Fibroblast of lung (primary cell): ENCODE results near the gene B3GAT3. TPM values are rescaled to one million over a fixed set of nuclear protein-coding genes. Genes with fewer than 3 reads are reported as not detected.

Experiments used
- DNase-seq, 2 donors: peaks; one replicate each; pipeline versions ENCODE4 v3.0.0 to v3.0.0-alpha.2; 2010; ENCODE audit warnings: low read depth in 2 of 2
- H2AFZ ChIP-seq: 2 replicates; pipeline ENCODE4 v1.5.1; 2012; ENCODE audit warnings: low read length, control low read depth, inconsistent platforms
- H3K27ac ChIP-seq: 2 replicates; pipeline ENCODE4 v1.5.1; 2011; ENCODE audit warnings: low read length, control low read depth; ENCODE audit not compliant: insufficient read depth
- H3K27me3 ChIP-seq: 2 replicates; pipeline ENCODE4 v1.5.1; 2011; ENCODE audit warnings: mild to moderate bottlenecking, low read length; ENCODE audit not compliant: control insufficient read depth, insufficient read depth
- H3K36me3 ChIP-seq: 2 replicates; pipeline ENCODE4 v1.5.1; 2011; ENCODE audit warnings: low read length; ENCODE audit not compliant: control insufficient read depth, insufficient read depth
- H3K4me1 ChIP-seq: 2 replicates; pipeline ENCODE4 v1.5.1; 2011; ENCODE audit warnings: low read length; ENCODE audit not compliant: control insufficient read depth, insufficient read depth; ENCODE audit errors: extremely low read depth
- H3K4me2 ChIP-seq: 2 replicates; pipeline ENCODE4 v1.5.1; 2011; ENCODE audit warnings: low read length, control low read depth; ENCODE audit not compliant: insufficient read depth; ENCODE audit errors: extremely low read depth
- H3K4me3 ChIP-seq, 4 experiments: fragments of 200-600 bp in 1 of 4; sonication (generic) in 1 of 4; replicated peaks in 1 of 4; 2 replicates each; pipeline ENCODE4 v1.5.1; 2011 to 2016; ENCODE audit warnings: low read length in 4 of 4, low read depth in 3 of 4, mild to moderate bottlenecking in 3 of 4, control low read depth in 2 of 4, inconsistent platforms in 1 of 4, mixed read lengths in 1 of 4; ENCODE audit not compliant: insufficient read depth in 1 of 4; ENCODE audit errors: control extremely low read depth in 1 of 4
- H3K79me2 ChIP-seq: 2 replicates; pipeline ENCODE4 v1.5.1; 2012; ENCODE audit warnings: mild to moderate bottlenecking, low read length, inconsistent platforms; ENCODE audit not compliant: control insufficient read depth, insufficient read depth
- H3K9ac ChIP-seq: 2 replicates; pipeline ENCODE4 v1.5.1; 2011; ENCODE audit warnings: mild to moderate bottlenecking, low read length, control low read depth; ENCODE audit not compliant: insufficient read depth
- H3K9me3 ChIP-seq: 2 replicates; pipeline ENCODE4 v1.5.1; 2012; ENCODE audit warnings: low read depth, low read length; ENCODE audit not compliant: control insufficient read depth, insufficient read depth
- H4K20me1 ChIP-seq: 2 replicates; pipeline ENCODE4 v1.5.1; 2011; ENCODE audit warnings: low read length; ENCODE audit not compliant: control insufficient read depth, insufficient read depth; ENCODE audit errors: extremely low read depth
- CTCF ChIP-seq, 2 donors: IDR thresholded peaks in 1 of 2; conservative IDR thresholded peaks in 1 of 2; 1 replicate in 1 of 2; 2 replicates in 1 of 2; pipeline ENCODE4 v1.5.1; 2011 to 2012; ENCODE audit warnings: low read length in 2 of 2, control low read depth in 1 of 2, inconsistent platforms in 1 of 2, low read depth in 1 of 2, mild to moderate bottlenecking in 1 of 2
- EZH2 ChIP-seq: IDR thresholded peaks from 2 replicates; pipeline ENCODE4 v1.5.1; 2012; ENCODE audit warnings: low read length, control low read depth, mild to moderate bottlenecking; ENCODE audit errors: missing control alignments
- polyA plus RNA-seq, 2 donors: library from polyadenylated mRNA; depleted of rRNA in 1 of 2; stranded (reverse) in 1 of 2; unstranded in 1 of 2; fragments of >200 nt; gene quantifications; 2 replicates each; pipeline ENCODE4 v1.2.1, GENCODE V29; 2011 to 2012; ENCODE audit warnings: missing spikeins in 1 of 2
- total RNA-seq: library from RNA; depleted of rRNA; stranded (reverse); fragments of >200 nt; gene quantifications from 2 replicates; pipeline ENCODE4 v1.2.1, GENCODE V29; 2014

The B3GAT3 gene
- total and polyA plus RNA-seq, 2 donors (not counting 1 experiment from before 2014, with no cell fraction given) = 17.6 to 29.1 TPM

GRCh38 chr11:62610814-62611704 lies 10.7 kb downstream of the B3GAT3 start:
- Histone ChIP-seq H4K20me1 (no peaks in the 10 kb centered on the region), H3K9ac (peak overlapping the region; percentile 61), H3K27me3 (no peaks in the 10 kb centered on the region), H3K27ac (peak overlapping the region; percentile 83), H2AFZ (peak overlapping the region; percentile 79), H3K9me3 (no peaks in the 10 kb centered on the region), H3K36me3 (peaks cover 4% of the 10 kb centered on the region), H3K4me1 (peaks cover 12% of the 10 kb centered on the region), H3K4me2 (peak overlapping the region; percentile 93), H3K4me3 (peak overlapping the region; percentile 69 to 87 (median 79)), H3K79me2 (no peaks in the 10 kb centered on the region)
- TF ChIP-seq EZH2 (no peak), CTCF (conservative IDR thresholded peaks at IDR 0.05 in 1 of 2, IDR thresholded peaks at IDR 0.05 in 1 of 2; ENCODE audit: low read depth in 1 of 2, low read length in 2 of 2) (no peak)
- DNase-seq = no peak

- H3K9ac ChIP-seq = no peak overlapping the region
- peaks cover 12% of the 10 kb centered on the region for H3K4me1 ChIP-seq
- no peak overlapping the region for H3K4me2 ChIP-seq
- peaks cover 8% of the 10 kb centered on the region for H3K36me3 ChIP-seq
- no peak for TF ChIP-seq CTCF (conservative IDR thresholded peaks at IDR 0.05 in 1 of 2, IDR thresholded peaks at IDR 0.05 in 1 of 2; ENCODE audit: low read depth in 1 of 2, low read length in 2 of 2)
- no peak for TF ChIP-seq EZH2
- H4K20me1 ChIP-seq = no peaks in the 10 kb centered on the region
- no peak overlapping the region for H3K27ac ChIP-seq
- H3K79me2 ChIP-seq = no peaks in the 10 kb centered on the region
- DNase-seq = no peak
- H3K9me3 ChIP-seq = no peaks in the 10 kb centered on the region
- no peaks in the 10 kb centered on the region for H3K27me3 ChIP-seq
- no peak overlapping the region for H3K4me3 ChIP-seq
- no peak overlapping the region for H2AFZ ChIP-seq
Measured at GRCh38 chr11:62610403-62610802, 11.4 kb downstream of the B3GAT3 start.

GRCh38 chr11:62608776-62609175 lies 13.0 kb downstream of the B3GAT3 start:
- Histone ChIP-seq H3K9ac (no peak overlapping the region), H4K20me1 (no peaks in the 10 kb centered on the region), H3K79me2 (no peaks in the 10 kb centered on the region), H3K27me3 (no peaks in the 10 kb centered on the region), H3K4me1 (peaks cover 12% of the 10 kb centered on the region), H3K4me2 (no peak overlapping the region), H3K9me3 (no peaks in the 10 kb centered on the region), H3K4me3 (no peak overlapping the region), H2AFZ (no peak overlapping the region), H3K27ac (no peak overlapping the region), H3K36me3 (peaks cover 9% of the 10 kb centered on the region)
- no peak for TF ChIP-seq CTCF (conservative IDR thresholded peaks at IDR 0.05 in 1 of 2, IDR thresholded peaks at IDR 0.05 in 1 of 2; ENCODE audit: low read depth in 1 of 2, low read length in 2 of 2)
- no peak for TF ChIP-seq EZH2
- DNase-seq = no peak
